Stimulated activated CD8-positive, alpha-beta memory T cell treated with anti-CD3 and anti-CD28 coated beads, Interleukin-7, amount 100 ng/mL, for 4 hours (primary cell): ENCODE measurements around the gene ENAH.
"Not testable (repeated sequence)": the region's sequence is repeated elsewhere in the genome, so short reads cannot be mapped to it uniquely, and the experiment has no call there.

Experiments
- DNase-seq, 2 donors: peaks; one replicate each; pipeline ENCODE4 v3.0.0-alpha.2; 2020; ENCODE audit warnings: low read depth in 2 of 2

ENAH gene

DNA sequence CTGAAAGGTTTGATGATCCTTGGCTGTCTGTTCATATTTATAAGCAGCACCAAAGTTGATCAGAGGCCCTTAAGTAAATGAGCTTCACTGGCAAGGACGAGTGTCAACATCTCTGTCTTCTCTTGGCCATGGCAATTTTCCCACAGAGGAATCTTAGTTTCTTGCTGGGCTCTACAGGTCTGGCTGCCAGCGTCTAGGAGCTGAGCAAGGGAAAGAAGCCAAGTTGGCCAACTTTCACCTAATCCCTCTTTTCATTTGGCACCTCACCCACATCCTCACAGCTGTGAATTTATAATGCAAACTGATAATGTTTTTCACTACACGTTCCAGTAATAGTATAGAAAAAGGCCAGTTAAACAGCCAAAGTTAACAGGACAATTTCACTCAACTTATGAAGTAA is 126.0 kb downstream of the ENAH start:
- DNase-seq, result no peak

DNA sequence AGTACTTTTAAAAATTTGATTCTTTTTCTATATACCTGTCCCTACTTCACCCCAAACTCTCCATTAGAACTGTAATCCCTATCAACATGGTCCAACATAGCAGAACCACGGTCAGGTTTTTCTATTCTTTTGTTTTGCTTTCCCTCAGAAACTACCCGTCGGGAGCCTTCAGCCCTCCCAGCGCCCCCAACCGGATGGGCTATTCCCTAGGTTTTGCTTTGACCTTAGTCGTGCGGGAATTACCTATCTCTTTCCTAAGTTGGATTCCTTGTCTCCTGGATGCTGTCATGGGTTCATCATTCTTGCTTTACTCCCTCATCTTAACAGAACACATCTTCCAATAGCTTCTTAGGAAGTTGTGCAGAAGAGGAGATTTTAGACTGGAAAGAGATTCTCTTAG is 127.5 kb downstream of the ENAH start:
- DNase-seq, result no peak

DNA sequence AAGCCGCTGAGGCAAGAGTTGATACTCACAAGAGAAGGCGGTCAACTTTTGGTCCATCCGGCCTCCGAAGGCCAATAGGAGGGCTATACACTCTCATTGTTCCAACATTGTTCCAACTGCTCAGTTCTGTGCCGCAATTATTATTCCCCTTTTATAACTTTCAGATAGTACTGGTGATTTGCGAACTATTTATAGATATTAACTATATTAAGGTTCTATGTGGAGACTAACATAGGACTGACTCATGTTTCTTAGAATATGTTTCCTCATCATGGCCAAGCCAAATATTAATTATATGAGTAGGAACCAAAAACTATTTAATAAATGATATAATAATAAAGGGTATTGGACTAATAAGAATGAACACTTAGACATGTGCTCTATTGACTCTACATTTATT is 128.4 kb downstream of the ENAH start:
- no peak for DNase-seq

DNA sequence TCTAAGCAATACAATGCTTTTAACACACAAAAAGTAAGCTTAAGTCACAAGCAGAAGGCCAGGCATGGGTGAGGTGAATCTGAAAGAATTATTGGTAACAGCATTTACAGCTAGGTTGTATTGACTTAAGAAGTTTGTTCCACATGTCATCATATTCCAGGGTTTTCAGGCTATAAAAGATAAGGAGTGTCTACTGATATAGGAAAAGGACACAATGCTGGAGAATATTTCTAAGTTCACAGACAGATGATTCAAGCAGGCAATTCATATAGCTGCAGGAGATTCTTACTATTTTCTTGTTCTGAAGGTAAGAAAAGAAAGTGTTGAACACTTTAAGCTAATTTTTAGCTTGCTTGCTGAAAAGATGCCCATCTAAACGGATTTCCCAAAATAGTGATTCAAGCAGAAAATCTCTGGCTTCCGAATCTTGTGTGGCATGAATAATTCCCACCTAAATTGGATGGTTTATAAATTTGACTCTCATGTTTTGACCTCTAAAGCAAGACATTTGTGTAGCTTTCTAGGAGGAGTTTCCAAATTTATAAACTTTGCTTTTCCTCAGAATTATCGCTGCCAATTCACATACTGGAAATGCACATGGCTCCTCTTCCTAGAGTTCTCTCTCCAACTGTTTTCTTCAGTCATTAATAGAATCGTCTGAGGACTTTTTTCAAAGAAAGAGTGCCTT is 129.5 kb downstream of the ENAH start:
- no peak for DNase-seq

GRCh38 chr1:225522588-225523262 is 130.2 kb downstream of the ENAH start:
- DNase-seq, result no peak

DNA sequence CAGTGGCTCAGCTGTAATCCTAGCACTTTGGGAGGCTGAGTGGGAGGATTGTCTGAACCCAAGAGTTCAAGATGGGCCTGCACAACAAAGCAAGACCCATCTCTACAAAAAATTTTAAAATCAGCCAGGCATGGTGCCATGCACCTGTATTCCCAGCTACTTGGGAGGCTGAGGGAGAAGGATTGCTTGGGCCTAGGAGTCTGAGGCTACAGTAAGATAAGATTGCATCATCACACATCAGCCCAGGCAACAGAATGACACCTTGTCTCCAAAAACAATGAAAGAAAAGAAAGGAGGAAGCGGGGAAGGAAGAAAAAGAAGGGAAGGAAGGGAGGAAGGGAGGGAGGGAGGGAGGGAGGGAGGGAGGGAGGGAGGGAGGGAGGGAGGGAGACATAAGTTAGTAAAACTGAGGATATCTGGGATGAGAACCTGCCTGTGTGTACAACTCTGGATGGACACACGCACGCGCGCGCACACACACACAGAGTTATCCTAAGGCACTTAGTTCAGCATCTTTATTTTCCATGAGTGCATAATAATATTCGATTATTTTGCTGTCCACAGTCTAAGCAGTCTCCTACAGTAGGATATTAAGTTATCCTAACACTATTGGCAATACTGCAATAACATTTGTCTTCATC is 132.2 kb downstream of the ENAH start:
- no peak for DNase-seq

- DNase-seq, result no peak
Measured at GRCh38 chr1:225519166-225519863, 133.6 kb downstream of the ENAH start.

DNA sequence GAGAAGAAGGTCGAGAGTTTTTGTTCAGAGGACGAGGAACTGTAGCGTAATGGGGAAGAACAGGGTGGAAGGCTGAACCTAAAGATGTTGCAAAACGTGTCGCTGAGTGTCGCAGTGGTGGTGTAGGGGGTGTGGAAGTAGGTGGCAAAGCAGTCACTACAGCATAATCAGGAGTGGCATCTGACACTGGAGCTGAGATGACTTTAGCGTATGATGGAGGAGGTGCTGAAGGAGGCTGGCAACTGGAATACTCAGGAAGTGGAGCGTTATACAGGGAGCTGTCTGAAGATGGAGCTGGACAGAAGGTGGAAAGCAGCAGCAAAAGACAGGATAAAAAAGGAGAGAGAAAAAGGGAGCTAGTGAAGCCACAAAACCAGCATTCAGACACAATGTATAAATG is 135.2 kb downstream of the ENAH start:
- DNase-seq, result no peak

DNA sequence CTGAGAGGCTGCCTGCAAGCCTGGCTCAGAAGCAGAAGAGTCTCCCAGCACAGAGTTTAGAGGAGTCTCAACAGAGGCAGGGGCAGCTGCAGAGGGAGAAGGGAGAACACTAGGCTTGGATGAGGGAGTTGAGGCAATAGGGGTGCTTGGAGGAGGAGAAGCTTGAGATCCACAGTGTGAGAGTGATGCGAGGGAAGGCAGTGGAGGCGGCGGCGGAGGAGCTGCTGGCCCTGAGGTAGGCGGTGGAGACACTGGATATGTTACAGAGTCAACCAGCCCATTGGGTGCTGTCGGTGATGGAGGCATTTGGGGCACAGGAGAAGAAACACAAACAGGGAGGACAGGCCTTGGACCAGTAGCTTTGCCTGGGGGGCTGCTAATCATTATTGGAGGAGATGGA is 135.7 kb downstream of the ENAH start:
- no peak for DNase-seq

DNA sequence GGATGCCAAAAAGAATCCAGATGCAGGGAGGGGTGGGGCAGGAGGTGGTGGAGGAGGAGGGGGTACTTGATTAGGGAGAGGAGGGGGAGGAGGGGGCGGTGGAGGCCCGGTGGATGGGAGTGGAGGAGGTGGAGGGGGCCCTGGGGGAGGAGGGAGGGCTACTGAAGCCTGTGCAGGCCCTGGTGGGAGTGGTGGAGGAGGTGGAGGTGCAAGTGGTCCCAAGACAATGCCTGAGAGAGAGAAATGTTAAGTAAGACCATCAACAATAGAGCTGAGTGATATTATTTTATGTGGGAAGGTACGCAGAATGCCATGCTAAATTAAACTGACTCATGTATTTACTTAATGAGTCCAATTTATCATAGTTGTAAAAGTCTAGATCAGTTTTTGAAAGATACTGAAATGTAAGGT is 138.2 kb downstream of the ENAH start:
- no peak for DNase-seq

GRCh38 chr1:225513576-225513975 is 139.3 kb downstream of the ENAH start:
- DNase-seq, result not testable (repeated sequence)

DNA sequence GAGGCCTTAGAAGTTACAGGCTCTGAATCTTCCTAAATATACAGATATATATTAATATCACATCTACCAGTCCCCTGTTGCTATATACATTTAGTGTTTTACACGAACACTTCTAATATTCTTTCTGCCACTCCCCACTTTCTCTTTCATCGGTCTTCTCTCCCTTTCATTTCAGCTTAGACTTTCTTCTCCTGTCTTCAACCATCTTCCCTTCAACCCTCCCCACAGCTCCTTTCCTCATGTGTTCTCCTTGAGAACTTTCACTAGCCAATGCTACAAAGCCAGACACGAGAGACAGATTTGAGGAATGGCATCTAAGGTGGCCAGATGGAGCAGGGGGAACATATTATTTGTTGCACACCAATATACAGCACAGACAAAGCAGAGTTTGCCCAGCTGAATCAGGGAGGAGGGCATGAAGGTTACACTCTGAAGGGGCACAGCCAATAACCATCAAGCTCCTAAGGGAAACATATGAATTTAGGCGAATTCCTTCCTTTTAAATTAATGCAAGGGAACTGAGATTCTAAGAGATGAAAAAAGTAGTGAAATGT is 141.0 kb downstream of the ENAH start:
- DNase-seq, result no peak

GRCh38 chr1:225510740-225511139 is 142.2 kb downstream of the ENAH start:
- not testable (repeated sequence) for DNase-seq

DNA sequence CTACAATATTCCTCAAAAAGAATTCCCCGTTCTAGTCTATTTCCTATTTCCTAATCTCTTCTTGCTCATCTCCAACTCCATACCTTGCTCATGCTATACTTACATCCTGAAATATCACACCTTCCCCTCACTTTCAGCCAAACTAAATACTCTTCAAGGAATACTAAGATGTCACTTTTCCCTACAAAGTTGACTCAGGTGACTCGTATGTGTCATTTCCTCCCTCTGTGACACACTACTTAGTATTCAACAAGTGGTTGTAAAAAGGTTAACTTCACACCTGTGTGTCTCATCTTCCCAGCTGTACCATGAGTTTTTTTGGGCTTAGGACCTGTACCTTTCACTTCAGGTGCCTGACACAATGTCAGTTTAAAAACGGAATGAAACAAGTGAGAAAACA is 143.2 kb downstream of the ENAH start:
- no peak for DNase-seq

DNA sequence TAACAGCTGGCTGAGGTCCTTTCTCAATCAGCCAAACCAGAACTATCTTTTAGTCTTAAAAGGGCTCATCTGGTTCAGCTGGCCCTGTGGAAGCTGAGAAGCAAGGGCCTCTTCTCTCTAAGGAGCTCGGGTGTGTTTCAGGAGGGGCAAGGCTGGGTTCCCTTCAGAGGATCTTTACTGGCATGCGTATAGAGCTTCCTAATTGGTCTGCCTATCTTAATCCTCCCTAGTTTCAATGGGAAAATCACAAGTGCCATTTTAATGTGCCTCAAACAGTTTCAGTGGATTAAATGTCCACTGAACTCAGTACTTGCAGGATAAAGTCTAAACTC is 143.6 kb downstream of the ENAH start:
- no peak for DNase-seq

- DNase-seq, result no peak
Measured at GRCh38 chr1:225508538-225509375, 144.2 kb downstream of the ENAH start.

GRCh38 chr1:225506727-225507126 is 146.2 kb downstream of the ENAH start:
- DNase-seq, result no peak

DNA sequence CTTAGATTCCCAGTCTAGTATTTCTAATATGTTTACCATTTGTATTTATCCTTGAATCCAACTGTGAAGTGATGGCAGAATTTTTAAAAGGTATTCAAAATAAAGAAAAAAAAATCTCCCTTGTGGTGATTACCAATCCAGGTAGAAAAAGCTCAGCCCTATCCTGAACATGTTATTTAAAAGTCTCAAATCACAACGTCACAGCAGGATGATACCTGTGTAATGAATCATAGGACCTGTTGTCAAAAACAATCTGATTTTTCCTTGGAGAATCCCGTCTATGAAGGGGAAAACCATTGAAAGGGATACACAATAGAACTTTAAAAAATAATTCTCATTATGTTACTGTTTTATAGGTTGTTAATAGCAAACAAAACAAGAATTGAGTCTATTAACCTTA is 148.1 kb downstream of the ENAH start:
- no peak for DNase-seq

DNA sequence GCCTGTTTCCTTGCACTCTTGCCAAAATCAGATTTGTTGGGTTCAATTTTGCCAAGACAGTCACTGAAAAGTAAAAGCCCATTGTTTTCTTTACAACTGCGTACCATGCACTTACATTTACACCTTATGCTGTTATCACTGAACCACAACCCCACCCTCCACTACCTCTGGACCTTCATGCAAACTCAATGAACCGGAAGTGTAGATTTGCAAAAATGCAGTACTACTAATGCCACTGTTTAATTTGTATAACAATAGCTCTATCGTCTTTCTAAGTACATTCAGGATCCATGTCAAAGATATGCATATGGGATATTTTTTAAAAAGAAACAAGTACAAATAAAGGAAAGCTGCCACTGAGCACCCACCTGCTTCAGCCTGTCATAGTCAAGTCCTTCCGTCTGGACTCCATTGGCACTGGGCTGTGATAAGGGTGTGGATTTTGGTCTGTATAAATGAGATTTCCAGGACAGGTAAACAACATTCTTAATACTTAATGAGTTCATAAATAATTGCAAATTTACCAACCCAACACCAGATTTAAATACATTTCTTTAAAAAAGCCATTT is 152.2 kb downstream of the ENAH start:
- no peak for DNase-seq

DNA sequence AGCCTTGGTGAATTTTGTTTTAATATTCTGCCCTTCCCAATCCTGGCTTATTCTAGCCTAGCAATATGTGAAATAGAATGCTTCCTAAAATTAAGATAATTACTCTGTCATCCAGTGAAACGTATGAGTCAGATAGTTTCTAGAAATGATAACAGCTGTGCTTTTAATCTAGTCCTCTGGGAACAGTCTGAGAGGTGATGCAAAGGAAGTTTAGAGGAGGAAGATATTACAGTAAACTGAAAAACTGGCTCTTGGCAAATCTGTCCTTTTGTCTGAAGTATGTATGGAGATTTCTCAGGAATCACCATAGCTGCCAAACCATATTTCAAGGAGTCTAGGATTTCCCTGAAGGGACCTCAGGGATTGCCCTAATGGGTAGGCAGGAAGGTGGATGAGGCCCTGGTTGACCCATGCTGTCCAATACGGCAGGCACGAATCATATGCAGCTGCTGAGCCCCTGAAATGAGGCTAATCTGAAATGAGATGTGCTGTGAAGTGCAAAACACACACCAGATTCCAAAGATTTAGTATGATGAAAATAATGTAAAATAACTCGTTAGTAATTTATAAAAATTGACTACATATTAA is 154.3 kb downstream of the ENAH start:
- no peak for DNase-seq
